H9 (cell line): Measurements from ENCODE around the gene NR2F1-AS1. TPM values are rescaled to one million over a fixed set of nuclear protein-coding genes. Genes with fewer than 3 reads are reported as not detected.

Experiments
- DNase-seq: peaks from one replicate; pipeline ENCODE4 v3.0.0-alpha.2; 2017
- H2AFZ ChIP-seq: one replicate; pipeline ENCODE4 v1.6.1; 2013; ENCODE audit warnings: mild to moderate bottlenecking, low read length, control low read depth, moderate library complexity
- H2AK5ac ChIP-seq: 2 replicates; pipeline ENCODE4 v1.6.1; 2013; ENCODE audit warnings: low read length, control low read depth, mixed read lengths; ENCODE audit not compliant: insufficient read length
- H2BK120ac ChIP-seq: one replicate; pipeline ENCODE4 v1.6.1; 2013; ENCODE audit warnings: low read depth, mild to moderate bottlenecking, low read length, control low read depth, inconsistent platforms; ENCODE audit not compliant: poor library complexity, severe bottlenecking
- H2BK12ac ChIP-seq: 2 replicates; pipeline ENCODE4 v1.6.1; 2013; ENCODE audit warnings: low read length, control low read depth, mixed read lengths, low read depth; ENCODE audit not compliant: insufficient read length
- H2BK15ac ChIP-seq: 2 replicates; pipeline ENCODE4 v1.6.1; 2013; ENCODE audit warnings: low read depth, low read length, control low read depth
- H2BK20ac ChIP-seq: one replicate; pipeline ENCODE4 v1.6.1; 2013; ENCODE audit warnings: low read depth, mild to moderate bottlenecking, low read length, control low read depth, inconsistent platforms; ENCODE audit not compliant: poor library complexity, severe bottlenecking
- H2BK5ac ChIP-seq: 2 replicates; pipeline ENCODE4 v1.6.1; 2013; ENCODE audit warnings: low read length, control low read depth, mixed read lengths; ENCODE audit not compliant: insufficient read length
- H3K14ac ChIP-seq: 2 replicates; pipeline ENCODE4 v1.6.1; 2013; ENCODE audit warnings: low read length, control low read depth; ENCODE audit not compliant: insufficient read depth
- H3K18ac ChIP-seq: 2 replicates; pipeline ENCODE4 v1.6.1; 2013; ENCODE audit warnings: low read depth, mild to moderate bottlenecking, mixed read lengths, low read length, control low read depth; ENCODE audit not compliant: insufficient read length
- H3K23ac ChIP-seq: 2 replicates; pipeline ENCODE4 v1.6.1; 2013; ENCODE audit warnings: low read length, control low read depth, mixed read lengths, low read depth; ENCODE audit not compliant: insufficient read length
- H3K23me2 ChIP-seq: 2 replicates; pipeline ENCODE4 v1.6.1; 2013; ENCODE audit warnings: low read depth, mild to moderate bottlenecking, mixed read lengths, low read length, control low read depth; ENCODE audit not compliant: insufficient read length, poor library complexity, severe bottlenecking
- H3K27ac ChIP-seq: 2 replicates; pipeline ENCODE4 v1.5.1; 2013; ENCODE audit warnings: low read length, control low read depth, mixed read lengths, low read depth; ENCODE audit not compliant: insufficient read length
- H3K27me3 ChIP-seq: 2 replicates; pipeline ENCODE4 v1.6.1; 2013; ENCODE audit warnings: low read length, control low read depth, inconsistent platforms; ENCODE audit not compliant: insufficient read depth
- H3K4ac ChIP-seq: 2 replicates; pipeline ENCODE4 v1.6.1; 2013; ENCODE audit warnings: low read depth, mild to moderate bottlenecking, control low read depth, inconsistent platforms, low read length, moderate library complexity
- H3K4me1 ChIP-seq: 2 replicates; pipeline ENCODE4 v1.6.1; 2013; ENCODE audit warnings: low read length, control low read depth, inconsistent platforms; ENCODE audit not compliant: insufficient read depth
- H3K4me2 ChIP-seq: 2 replicates; pipeline ENCODE4 v1.6.1; 2013; ENCODE audit warnings: low read length, control low read depth, mixed read lengths; ENCODE audit not compliant: insufficient read length, insufficient read depth
- H3K56ac ChIP-seq: 2 replicates; pipeline ENCODE4 v1.6.1; 2013; ENCODE audit warnings: low read depth, mild to moderate bottlenecking, mixed read lengths, low read length, control low read depth; ENCODE audit not compliant: insufficient read length
- H3K79me1 ChIP-seq: 2 replicates; pipeline ENCODE4 v1.6.1; 2013; ENCODE audit warnings: low read depth, mild to moderate bottlenecking, moderate library complexity, low read length, control low read depth, inconsistent platforms; ENCODE audit not compliant: insufficient read depth, poor library complexity, severe bottlenecking
- H3K79me2 ChIP-seq: 2 replicates; pipeline ENCODE4 v1.6.1; 2013; ENCODE audit warnings: low read length, control low read depth, inconsistent platforms; ENCODE audit not compliant: insufficient read depth
- H3K9ac ChIP-seq: 2 replicates; pipeline ENCODE4 v1.6.1; 2013; ENCODE audit warnings: low read length, control low read depth, mixed read lengths; ENCODE audit not compliant: insufficient read length; ENCODE audit errors: extremely low read depth
- H3K9me3 ChIP-seq: one replicate; pipeline ENCODE4 v1.6.1; 2013; ENCODE audit warnings: low read depth, low read length, inconsistent platforms; ENCODE audit not compliant: control insufficient read depth
- H3T11ph ChIP-seq: one replicate; pipeline ENCODE4 v1.6.1; 2013; ENCODE audit warnings: mild to moderate bottlenecking, low read length, control low read depth, inconsistent platforms
- H4K20me1 ChIP-seq: one replicate; pipeline ENCODE4 v1.6.1; 2013; ENCODE audit not compliant: control insufficient read depth, insufficient read length, insufficient read depth
- H4K5ac ChIP-seq: 2 replicates; pipeline ENCODE4 v1.6.1; 2013; ENCODE audit warnings: low read depth, mild to moderate bottlenecking, mixed read lengths, low read length, control low read depth; ENCODE audit not compliant: insufficient read length
- H4K8ac ChIP-seq: replicated peaks from 2 replicates; pipeline ENCODE4 v1.6.1; 2013; ENCODE audit warnings: low read length, control low read depth, mixed read lengths, low read depth; ENCODE audit not compliant: insufficient read length
- H4K91ac ChIP-seq: 2 replicates; pipeline ENCODE4 v1.6.1; 2013; ENCODE audit warnings: low read depth, mild to moderate bottlenecking, moderate library complexity, mixed read lengths, low read length, control low read depth; ENCODE audit not compliant: insufficient read length
- H3K27ac Mint-ChIP-seq, 3 experiments: 2 replicates in 2 of 3; 3 replicates in 1 of 3; pipeline ENCODE4 v1.8.0; 2020 to 2021; ENCODE audit warnings: mixed read lengths in 3 of 3, mild to moderate bottlenecking in 1 of 3, moderate library complexity in 1 of 3
- H3K27me3 Mint-ChIP-seq: 2 replicates; pipeline ENCODE4 v1.8.0; 2021; ENCODE audit warnings: low read depth, mild to moderate bottlenecking, moderate library complexity, mixed read lengths
- H3K36me3 Mint-ChIP-seq, 3 experiments: 2 replicates in 2 of 3; 3 replicates in 1 of 3; pipeline ENCODE4 v1.8.0; 2020 to 2021; ENCODE audit warnings: low read depth in 3 of 3, mixed read lengths in 3 of 3; ENCODE audit not compliant: insufficient read depth in 1 of 3
- H3K4me1 Mint-ChIP-seq, 2 experiments: 2 replicates each; pipeline ENCODE4 v1.8.0; 2020; ENCODE audit warnings: mixed read lengths in 2 of 2
- H3K4me3 Mint-ChIP-seq, 2 experiments: 2 replicates in 1 of 2; 3 replicates in 1 of 2; pipeline ENCODE4 v1.8.0; 2020 to 2021; ENCODE audit warnings: mild to moderate bottlenecking in 2 of 2, mixed read lengths in 2 of 2, moderate library complexity in 1 of 2
- H3K9me3 Mint-ChIP-seq, 2 experiments: 2 replicates in 1 of 2; 3 replicates in 1 of 2; pipeline ENCODE4 v1.8.0; 2020; ENCODE audit warnings: mild to moderate bottlenecking in 2 of 2, mixed read lengths in 2 of 2, moderate library complexity in 1 of 2
- CTCF ChIP-seq: fragments of 200-600 bp; sonication (generic); conservative IDR thresholded peaks from 3 replicates; pipeline ENCODE4 v1.8.0; 2021; ENCODE audit warnings: antibody characterized with exemption, mild to moderate bottlenecking
- WGBS: extraction: QIAGEN DNeasy Blood & Tissue Kit; methylation state at CpG from one replicate; pipeline ENCODE4 v1.1.7; 2013; ENCODE audit warnings: missing lambda C conversion rate, low lambda C conversion rate, mixed read lengths; ENCODE audit not compliant: insufficient read length; ENCODE audit errors: extremely low coverage; 5-methylcytosine and 5-hydroxymethylcytosine counted together
- total RNA-seq: library from RNA; stranded (reverse); gene quantifications from 2 replicates; pipeline ENCODE4 v1.2.1, GENCODE V29; 2021

Gene NR2F1-AS1
- total RNA-seq, 1 experiment from 2014 or later: 1.9 TPM

DNA sequence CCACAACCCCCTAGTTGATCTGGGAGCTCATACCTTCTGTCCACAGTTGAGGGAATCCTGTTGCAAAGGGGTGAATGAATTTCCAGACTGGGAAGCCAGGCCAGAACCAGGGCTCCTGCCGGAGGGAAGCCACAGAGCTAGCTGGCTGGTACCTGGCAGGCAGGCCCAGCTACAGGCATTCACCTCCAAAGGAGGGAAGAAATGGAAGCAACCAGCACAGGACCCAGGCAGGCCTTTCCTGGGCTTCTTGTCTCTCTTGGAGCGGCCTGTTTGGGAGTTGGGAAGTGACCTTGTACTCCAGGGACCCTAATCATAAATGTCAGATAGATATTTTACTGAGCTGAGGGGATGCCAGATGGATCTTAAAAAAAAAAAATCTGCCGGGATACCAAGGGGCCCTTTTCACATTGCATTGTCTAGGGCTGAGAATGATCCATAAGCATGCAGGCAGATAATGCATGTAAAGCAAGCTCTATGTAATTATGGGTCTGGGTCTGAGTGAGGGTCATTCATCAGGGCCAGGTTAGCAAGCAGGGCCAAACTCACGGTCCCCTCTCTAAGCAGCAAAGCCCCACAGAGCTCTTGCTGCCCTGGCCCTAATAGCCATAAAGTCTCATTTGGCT is 10.4 kb upstream of the NR2F1-AS1 start:
- Histone ChIP-seq H2BK5ac (no peak overlapping the region), H3K4ac (no peak overlapping the region), H2AK5ac (no peak overlapping the region), H2BK120ac (no peak overlapping the region), H4K20me1 (no peaks in the 10 kb centered on the region), H3T11ph (no peak overlapping the region), H3K79me2 (no peaks in the 10 kb centered on the region), H3K23ac (no peak overlapping the region), H3K9me3 (no peaks in the 10 kb centered on the region), H3K56ac (no peak overlapping the region), H3K4me1 (no peaks in the 10 kb centered on the region), H3K27me3 (peaks cover 97% of the 10 kb centered on the region), H3K79me1 (no peaks in the 10 kb centered on the region), H2BK15ac (no peak overlapping the region), H3K9ac (no peak overlapping the region), H3K23me2 (peaks cover 2% of the 10 kb centered on the region), H2BK20ac (no peak overlapping the region), H3K4me2 (no peak overlapping the region), H4K91ac (no peak overlapping the region), H4K8ac (no peak overlapping the region), H2AFZ (no peak overlapping the region), H4K5ac (no peak overlapping the region), H3K14ac (no peak overlapping the region), H3K27ac (no peak overlapping the region), H3K18ac (no peak overlapping the region), H2BK12ac (no peak overlapping the region)
- no CpG with 5 or more reads among the region's 4 CpGs for WGBS
- TF ChIP-seq CTCF: no peak
- no peak for DNase-seq
- Mint-ChIP-seq H3K36me3 (peaks cover 0 to 2% (median 0%) of the 10 kb centered on the region in 3 experiments; a peak in 2 of 7 replicates), H3K9me3 (peaks cover 4 to 18% of the 10 kb centered on the region in 2 experiments; a peak in 4 of 5 replicates), H3K27me3 (peaks cover 18% of the 10 kb centered on the region), H3K4me1 (peaks cover 18 to 45% of the 10 kb centered on the region in 2 experiments), H3K27ac (no peak overlapping the region), H3K4me3 (no peak overlapping the region)
